Measurements from ENCODE around the gene MPL.

MPL gene

GRCh38 chr1:43306688-43307457 is 30.7 kb upstream of the MPL start:
- DNase-seq (ENCODE audit: low spot score) = no peak

DNA sequence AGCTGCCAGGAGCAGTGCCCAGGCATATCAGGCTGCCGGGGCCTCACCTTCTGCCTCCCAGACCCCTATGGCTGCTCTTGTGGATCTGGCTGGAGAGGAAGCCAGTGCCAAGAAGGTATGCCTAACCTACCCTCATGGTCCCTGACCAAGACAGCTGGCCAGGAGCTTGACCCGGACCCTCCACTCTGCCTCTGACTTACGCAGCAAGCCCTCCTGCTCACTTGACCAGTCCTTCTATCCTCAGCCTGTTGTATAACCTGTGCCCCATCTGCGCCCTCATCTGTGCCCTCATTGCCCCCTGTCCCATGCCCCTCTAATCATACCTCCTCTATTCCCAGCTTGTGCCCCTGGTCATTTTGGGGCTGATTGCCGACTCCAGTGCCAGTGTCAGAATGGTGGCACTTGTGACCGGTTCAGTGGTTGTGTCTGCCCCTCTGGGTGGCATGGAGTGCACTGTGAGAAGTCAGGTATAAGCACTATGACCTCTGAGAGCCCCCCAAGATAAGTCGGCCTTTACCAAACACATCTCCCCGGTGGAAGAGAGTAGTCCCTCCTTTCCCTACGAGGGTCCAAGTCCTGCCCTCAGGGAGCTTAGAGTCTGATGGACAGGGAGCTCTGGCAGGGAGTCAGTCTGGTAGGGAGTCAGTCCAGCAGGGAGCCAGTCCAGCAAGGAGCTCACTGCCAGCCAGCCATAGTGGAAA is 30.0 kb upstream of the MPL start:
- no peak for DNase-seq (ENCODE audit: low spot score)

DNA sequence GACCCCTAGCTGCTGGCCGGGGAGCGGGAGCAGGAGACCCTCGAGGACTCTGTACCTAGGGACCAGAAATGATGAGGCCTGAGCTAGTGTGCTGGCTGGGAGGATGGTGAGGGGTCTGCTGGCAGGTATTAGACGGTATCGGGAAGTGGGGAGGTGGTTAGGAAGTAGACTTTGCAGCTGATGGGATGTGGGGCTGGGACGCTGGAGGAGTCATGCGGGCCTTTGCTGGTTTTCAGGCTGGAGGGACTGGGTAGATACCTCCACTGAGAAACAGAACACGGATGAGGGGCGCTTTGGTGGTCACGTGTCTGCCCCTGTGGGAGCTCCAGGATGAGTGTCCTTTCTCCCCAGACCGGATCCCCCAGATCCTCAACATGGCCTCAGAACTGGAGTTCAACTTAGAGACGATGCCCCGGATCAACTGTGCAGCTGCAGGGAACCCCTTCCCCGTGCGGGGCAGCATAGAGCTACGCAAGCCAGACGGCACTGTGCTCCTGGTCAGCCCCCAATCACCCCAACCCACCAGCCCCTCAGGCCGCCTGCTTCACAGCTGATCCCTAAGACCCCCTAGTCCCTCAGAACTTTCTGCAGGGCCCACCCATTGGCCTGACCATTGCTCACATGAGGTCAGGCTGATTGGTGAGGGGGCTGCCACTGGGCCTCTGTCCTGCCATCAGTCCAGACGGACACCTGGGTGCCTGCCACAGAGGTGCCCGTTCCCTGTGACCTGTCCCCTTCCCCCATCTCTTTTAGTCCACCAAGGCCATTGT is 28.8 kb upstream of the MPL start:
- DNase-seq (ENCODE audit: low spot score) = no peak

DNA sequence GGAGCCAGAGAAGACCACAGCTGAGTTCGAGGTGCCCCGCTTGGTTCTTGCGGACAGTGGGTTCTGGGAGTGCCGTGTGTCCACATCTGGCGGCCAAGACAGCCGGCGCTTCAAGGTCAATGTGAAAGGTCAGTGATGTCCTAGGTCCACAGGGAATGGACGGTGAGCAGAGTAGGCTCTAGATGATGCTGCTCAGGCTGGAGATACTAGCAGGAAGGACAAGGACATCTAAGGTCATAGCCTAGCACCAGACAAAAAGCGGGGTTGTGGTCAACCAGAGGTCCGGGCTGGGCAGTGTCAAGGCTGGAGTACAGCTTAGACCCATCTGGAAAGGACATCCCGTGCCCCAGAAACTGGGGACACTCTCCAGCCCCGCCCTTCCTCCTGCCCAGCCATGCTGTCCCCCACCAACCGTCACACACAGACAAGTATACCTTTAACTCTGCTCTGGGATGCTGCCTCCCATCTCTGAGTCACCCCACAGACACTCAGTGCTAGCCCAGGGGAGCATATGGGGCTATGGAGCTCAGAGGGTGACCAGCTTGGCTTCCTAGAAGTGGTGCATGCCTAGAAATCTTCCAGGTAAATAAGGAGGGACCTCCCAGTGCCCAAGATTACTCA is 28.1 kb upstream of the MPL start:
- DNase-seq (ENCODE audit: low spot score) = no peak

DNA sequence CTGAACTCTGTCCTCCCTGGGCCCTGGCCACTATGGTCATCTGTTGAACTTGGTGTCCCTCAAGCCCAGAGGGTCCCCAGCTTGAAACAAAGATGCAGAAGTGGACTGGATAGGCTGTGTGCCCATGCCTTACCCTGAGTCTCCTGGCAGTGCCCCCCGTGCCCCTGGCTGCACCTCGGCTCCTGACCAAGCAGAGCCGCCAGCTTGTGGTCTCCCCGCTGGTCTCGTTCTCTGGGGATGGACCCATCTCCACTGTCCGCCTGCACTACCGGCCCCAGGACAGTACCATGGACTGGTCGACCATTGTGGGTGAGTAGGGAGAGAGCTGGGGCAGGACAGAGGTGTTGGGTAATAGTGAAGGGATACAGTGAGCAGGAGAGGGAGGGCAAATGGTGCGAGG is 26.1 kb upstream of the MPL start:
- no peak for DNase-seq (ENCODE audit: low spot score)

GRCh38 chr1:43312212-43312623 is 25.4 kb upstream of the MPL start:
- DNase-seq (ENCODE audit: low spot score) = no peak

- DNase-seq (ENCODE audit: low spot score) = no peak
Observed at GRCh38 chr1:43312663-43313515, 24.7 kb upstream of the MPL start.

GRCh38 chr1:43313771-43314170 is 23.8 kb upstream of the MPL start:
- DNase-seq (ENCODE audit: low spot score) = no peak

- no peak for DNase-seq (ENCODE audit: low spot score)
Observed at GRCh38 chr1:43314233-43314632, 23.4 kb upstream of the MPL start.

- no peak for DNase-seq (ENCODE audit: low spot score)
Observed at GRCh38 chr1:43315481-43315880, 22.1 kb upstream of the MPL start.

- no peak for DNase-seq (ENCODE audit: low spot score)
Observed at GRCh38 chr1:43315963-43316737, 21.5 kb upstream of the MPL start.

DNA sequence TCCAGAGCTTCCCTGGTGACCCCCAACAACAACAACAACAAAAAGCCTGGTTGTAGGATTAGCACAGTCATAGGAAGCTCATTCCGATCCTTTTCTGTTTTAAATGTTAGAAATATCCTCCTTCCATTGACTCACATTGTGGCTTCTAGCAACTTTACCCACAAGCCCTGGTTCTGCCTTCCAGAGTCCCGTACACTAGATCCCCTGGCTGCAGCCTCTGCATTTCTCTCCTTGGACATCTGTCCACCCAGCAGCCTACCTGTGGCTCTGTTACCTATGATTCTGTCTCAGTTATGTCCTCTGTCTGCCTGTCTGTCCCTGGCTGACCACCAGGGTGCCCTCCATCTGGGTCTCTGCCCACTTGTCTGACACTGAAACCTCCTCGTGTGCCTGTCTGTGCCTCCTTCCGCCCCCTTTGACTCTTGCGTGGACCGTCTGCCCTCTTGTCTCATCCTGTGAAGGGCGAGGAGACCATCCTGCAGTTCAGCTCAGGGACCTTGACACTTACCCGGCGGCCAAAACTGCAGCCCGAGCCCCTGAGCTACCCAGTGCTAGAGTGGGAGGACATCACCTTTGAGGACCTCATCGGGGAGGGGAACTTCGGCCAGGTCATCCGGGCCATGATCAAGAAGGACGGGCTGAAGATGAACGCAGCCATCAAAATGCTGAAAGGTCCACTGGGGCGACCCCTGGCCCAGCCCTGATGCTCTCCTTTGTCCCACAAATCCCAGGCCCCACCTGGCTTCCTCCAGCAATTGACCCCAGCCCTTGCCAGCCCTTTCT is 20.7 kb upstream of the MPL start:
- DNase-seq (ENCODE audit: low spot score) = no peak

GRCh38 chr1:43317817-43318471 is 19.7 kb upstream of the MPL start:
- DNase-seq (ENCODE audit: low spot score) = no peak

- no peak for DNase-seq (ENCODE audit: low spot score)
Observed at GRCh38 chr1:43318831-43319230, 18.8 kb upstream of the MPL start.

DNA sequence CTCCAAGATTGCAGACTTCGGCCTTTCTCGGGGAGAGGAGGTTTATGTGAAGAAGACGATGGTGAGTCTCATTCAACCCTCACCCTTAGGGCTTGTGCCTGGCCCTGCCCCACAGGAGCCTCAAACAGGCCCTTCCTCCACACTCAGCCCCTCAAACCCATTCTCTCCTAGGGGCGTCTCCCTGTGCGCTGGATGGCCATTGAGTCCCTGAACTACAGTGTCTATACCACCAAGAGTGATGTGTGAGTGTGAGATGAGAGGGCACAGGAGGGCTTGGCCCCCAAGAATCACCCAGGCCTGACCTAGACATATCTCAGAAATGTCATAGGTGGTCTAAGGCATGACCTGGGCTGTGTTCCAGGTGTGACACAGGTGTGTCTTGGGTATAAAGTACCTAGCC is 18.3 kb upstream of the MPL start:
- no peak for DNase-seq (ENCODE audit: low spot score)

DNA sequence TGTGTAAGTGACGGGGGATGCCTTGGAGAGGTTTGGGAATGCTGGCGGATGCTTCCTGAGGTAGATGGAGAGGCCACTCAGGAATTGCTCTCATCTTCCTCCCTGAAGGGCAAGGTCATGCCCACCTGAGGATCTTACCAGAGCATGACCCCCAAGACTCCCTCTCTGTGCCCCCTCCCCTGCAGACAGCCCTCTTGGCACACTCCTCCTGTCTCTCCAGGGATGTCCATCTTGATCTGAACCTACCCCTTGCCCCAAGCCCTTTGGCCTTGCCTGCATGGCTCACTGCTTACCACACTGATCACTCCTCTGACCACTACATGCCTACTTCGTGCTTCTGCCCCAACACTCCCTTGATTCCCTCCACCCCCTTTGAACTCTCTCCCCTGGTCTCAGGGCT is 17.9 kb upstream of the MPL start:
- no peak for DNase-seq (ENCODE audit: low spot score)

GRCh38 chr1:43321331-43321891 is 16.2 kb upstream of the MPL start:
- no peak for DNase-seq (ENCODE audit: low spot score)

- DNase-seq (ENCODE audit: low spot score) = no peak
Observed at GRCh38 chr1:43322506-43322905, 15.1 kb upstream of the MPL start.

DNA sequence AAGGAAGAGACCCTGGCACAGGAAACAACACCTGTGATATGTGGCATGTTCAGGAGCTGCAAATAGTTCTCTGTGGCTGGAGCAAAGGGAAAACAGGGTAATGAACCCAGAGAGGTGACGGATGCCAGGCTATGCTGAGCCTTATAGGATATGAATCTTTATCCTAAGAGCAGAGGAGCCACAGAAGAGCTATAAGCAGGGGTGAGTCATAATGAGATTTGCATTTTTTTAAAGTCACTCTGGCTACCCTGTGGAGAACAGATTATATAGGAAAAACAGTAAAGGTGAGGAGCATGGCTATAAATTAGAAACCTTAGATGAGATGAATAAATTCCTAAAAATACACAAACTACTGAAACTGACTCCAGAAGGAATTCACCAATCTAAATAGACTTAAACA is 12.8 kb upstream of the MPL start:
- DNase-seq (ENCODE audit: low spot score) = no peak

All from germinal center (tissue), 1 donor.